ENCODE data around the gene TMEM253. TPM values are rescaled to one million over a fixed set of nuclear protein-coding genes. Genes with fewer than 3 reads are reported as not detected.

The TMEM253 gene
- total and polyA plus RNA-seq, 2 experiments from 2014 or later, result 4.9 to 5.4 TPM

DNA sequence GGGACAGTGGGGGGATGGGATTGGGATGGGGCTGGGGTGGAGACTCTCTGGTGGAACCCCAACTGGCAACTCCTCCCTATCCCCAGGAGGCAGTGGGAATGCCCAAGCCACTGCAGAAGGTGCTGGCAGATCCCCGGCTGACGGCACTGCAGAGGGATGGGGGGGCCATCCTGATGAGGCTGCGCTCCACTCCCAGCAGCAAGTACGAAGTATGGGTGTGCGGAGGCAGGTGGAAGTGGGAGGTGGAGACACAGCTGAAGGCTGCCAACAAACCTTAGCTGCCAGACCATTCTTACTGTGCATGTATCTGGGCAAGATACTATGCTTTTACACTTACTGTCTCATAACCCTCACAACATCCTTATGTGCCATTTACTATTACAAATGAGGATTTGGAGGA, 22.6 kb upstream of the TMEM253 start:
- Histone ChIP-seq H3K27me3 (no peaks in the 10 kb centered on the region), H2AFZ (no peak overlapping the region), H3K79me2 (peaks cover 13% of the 10 kb centered on the region), H3K27ac (no peak overlapping the region), H3K4me3 (no peak overlapping the region), H4K20me1 (ENCODE audit: insufficient read depth, poor library complexity, severe bottlenecking) (peaks cover 5% of the 10 kb centered on the region), H3K4me2 (no peak overlapping the region), H3K9me2 (replicated peaks; ENCODE audit: insufficient read depth) (no peaks in the 10 kb centered on the region), H3K36me3 (replicated peaks; ENCODE audit: insufficient read depth, low read depth) (no peaks in the 10 kb centered on the region), H3K9me3 (ENCODE audit: low read depth) (no peaks in the 10 kb centered on the region), H3K4me1 (ENCODE audit: insufficient read depth) (no peaks in the 10 kb centered on the region)
- TF ChIP-seq, protein P1, sequence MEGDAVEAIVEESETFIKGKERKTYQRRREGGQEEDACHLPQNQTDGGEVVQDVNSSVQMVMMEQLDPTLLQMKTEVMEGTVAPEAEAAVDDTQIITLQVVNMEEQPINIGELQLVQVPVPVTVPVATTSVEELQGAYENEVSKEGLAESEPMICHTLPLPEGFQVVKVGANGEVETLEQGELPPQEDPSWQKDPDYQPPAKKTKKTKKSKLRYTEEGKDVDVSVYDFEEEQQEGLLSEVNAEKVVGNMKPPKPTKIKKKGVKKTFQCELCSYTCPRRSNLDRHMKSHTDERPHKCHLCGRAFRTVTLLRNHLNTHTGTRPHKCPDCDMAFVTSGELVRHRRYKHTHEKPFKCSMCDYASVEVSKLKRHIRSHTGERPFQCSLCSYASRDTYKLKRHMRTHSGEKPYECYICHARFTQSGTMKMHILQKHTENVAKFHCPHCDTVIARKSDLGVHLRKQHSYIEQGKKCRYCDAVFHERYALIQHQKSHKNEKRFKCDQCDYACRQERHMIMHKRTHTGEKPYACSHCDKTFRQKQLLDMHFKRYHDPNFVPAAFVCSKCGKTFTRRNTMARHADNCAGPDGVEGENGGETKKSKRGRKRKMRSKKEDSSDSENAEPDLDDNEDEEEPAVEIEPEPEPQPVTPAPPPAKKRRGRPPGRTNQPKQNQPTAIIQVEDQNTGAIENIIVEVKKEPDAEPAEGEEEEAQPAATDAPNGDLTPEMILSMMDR (IDR thresholded peaks at IDR 0.05; ENCODE audit: poor library complexity), result no peak
- no peak for TF ChIP-seq EZH2 (IDR thresholded peaks at IDR 0.05; ENCODE audit: borderline replicate concordance)
- no peak for TF ChIP-seq EZH2phosphoT487 (IDR thresholded peaks at IDR 0.05; ENCODE audit: low read depth, severe bottlenecking, unreplicated experiment)
- 95% methylated on average over 4 of the region's 5 CpGs for WGBS (ENCODE audit: low lambda C conversion rate, missing lambda C conversion rate)
- no peak for DNase-seq (ENCODE audit: low spot score)

DNA sequence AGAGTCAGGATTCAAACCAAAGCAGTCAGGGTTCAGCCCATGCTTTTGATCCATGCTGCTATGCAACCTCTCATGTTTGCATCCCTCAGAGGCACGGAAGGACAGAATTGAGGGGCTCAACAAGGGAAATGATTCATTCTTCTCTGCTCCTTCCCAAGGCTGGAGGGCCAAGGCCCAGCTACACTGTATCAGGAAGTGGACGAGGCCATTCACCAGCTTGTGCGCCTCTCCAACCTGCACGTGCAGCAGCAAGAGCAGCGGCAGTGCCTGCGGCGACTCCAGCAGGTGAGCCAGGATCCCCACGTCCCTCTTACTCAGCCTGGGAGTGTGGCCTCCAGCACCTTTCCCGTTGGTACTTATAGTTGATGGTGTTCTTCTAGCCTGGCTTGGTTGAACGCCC, 22.1 kb upstream of the TMEM253 start:
- no peak for DNase-seq (ENCODE audit: low spot score)
- no peaks in the 10 kb centered on the region for H3K4me1 ChIP-seq (ENCODE audit: insufficient read depth)
- no peak overlapping the region for H2AFZ ChIP-seq
- TF ChIP-seq, protein P1 (IDR thresholded peaks at IDR 0.05; ENCODE audit: poor library complexity), result no peak
- no peak for TF ChIP-seq EZH2 (IDR thresholded peaks at IDR 0.05; ENCODE audit: borderline replicate concordance)
- no peak for TF ChIP-seq EZH2phosphoT487 (IDR thresholded peaks at IDR 0.05; ENCODE audit: low read depth, severe bottlenecking, unreplicated experiment)
- no peak overlapping the region for H3K4me2 ChIP-seq
- no peaks in the 10 kb centered on the region for H3K27me3 ChIP-seq
- no peak overlapping the region for H3K27ac ChIP-seq
- H3K9me3 ChIP-seq (ENCODE audit: low read depth), result no peaks in the 10 kb centered on the region
- no peaks in the 10 kb centered on the region for H3K9me2 ChIP-seq (replicated peaks; ENCODE audit: insufficient read depth)
- H3K79me2 ChIP-seq, result peaks cover 8% of the 10 kb centered on the region
- H3K4me3 ChIP-seq, result no peak overlapping the region
- H3K36me3 ChIP-seq (replicated peaks; ENCODE audit: insufficient read depth, low read depth), result no peaks in the 10 kb centered on the region
- 93% methylated on average over 10 of the region's 10 CpGs for WGBS (ENCODE audit: low lambda C conversion rate, missing lambda C conversion rate)
- peaks cover under 1% of the 10 kb centered on the region for H4K20me1 ChIP-seq (ENCODE audit: insufficient read depth, poor library complexity, severe bottlenecking)

DNA sequence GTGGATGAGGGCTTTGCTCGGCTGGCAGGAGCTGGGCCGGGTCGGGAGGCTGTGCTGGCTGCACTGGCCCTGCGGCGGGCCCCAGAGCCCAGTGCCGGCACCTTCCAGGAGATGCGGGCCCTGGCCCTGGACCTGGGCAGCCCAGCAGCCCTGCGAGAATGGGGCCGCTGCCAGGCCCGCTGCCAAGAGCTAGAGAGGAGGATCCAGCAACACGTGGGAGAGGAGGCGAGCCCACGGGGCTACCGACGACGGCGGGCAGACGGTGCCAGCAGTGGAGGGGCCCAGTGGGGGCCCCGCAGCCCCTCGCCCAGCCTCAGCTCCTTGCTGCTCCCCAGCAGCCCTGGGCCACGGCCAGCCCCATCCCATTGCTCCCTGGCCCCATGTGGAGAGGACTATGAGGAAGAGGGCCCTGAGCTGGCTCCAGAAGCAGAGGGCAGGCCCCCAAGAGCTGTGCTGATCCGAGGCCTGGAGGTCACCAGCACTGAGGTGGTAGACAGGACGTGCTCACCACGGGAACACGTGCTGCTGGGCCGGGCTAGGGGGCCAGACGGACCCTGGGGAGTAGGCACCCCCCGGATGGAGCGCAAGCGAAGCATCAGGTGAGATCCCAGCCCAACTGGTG, 19.2 kb upstream of the TMEM253 start:
- no peak overlapping the region for H3K27ac ChIP-seq
- H2AFZ ChIP-seq, result no peak overlapping the region
- WGBS (ENCODE audit: low lambda C conversion rate, missing lambda C conversion rate), result 94% methylated on average over 29 of the region's 30 CpGs
- H3K4me1 ChIP-seq (ENCODE audit: insufficient read depth), result no peaks in the 10 kb centered on the region
- H3K9me2 ChIP-seq (replicated peaks; ENCODE audit: insufficient read depth), result no peaks in the 10 kb centered on the region
- H3K27me3 ChIP-seq, result no peaks in the 10 kb centered on the region
- TF ChIP-seq EZH2 (IDR thresholded peaks at IDR 0.05; ENCODE audit: borderline replicate concordance), result no peak
- TF ChIP-seq, protein P1 (IDR thresholded peaks at IDR 0.05; ENCODE audit: poor library complexity), result no peak
- TF ChIP-seq EZH2phosphoT487 (IDR thresholded peaks at IDR 0.05; ENCODE audit: low read depth, severe bottlenecking, unreplicated experiment), result no peak
- H3K4me3 ChIP-seq, result no peak overlapping the region
- no peaks in the 10 kb centered on the region for H3K9me3 ChIP-seq (ENCODE audit: low read depth)
- no peaks in the 10 kb centered on the region for H3K79me2 ChIP-seq
- no peaks in the 10 kb centered on the region for H3K36me3 ChIP-seq (replicated peaks; ENCODE audit: insufficient read depth, low read depth)
- no peak overlapping the region for H3K4me2 ChIP-seq
- H4K20me1 ChIP-seq (ENCODE audit: insufficient read depth, poor library complexity, severe bottlenecking), result no peaks in the 10 kb centered on the region
- no peak for DNase-seq (ENCODE audit: low spot score)

Measured in hepatocyte (in vitro differentiated cells).